OCI-LY1 (cell line): ENCODE results near the gene PLA2G6.

ENCODE experiments used
- EZH2 ChIP-seq: fragments of 200-600 bp; sonication (generic), shearing (Covaris generic); IDR thresholded peaks from 2 replicates; pipeline ENCODE4 v1.8.0; 2017; ENCODE audit warnings: borderline replicate concordance, mixed run types, mild to moderate bottlenecking, antibody characterized with exemption, low read length, moderate library complexity, mixed read lengths
- TF ChIP-seq, protein P1 (sequence below): fragments of 200-600 bp; sonication (generic), shearing (Covaris generic); IDR thresholded peaks from 2 replicates; pipeline ENCODE4 v1.5.1; 2017; ENCODE audit warnings: mild to moderate bottlenecking, antibody characterized with exemption, low read length, moderate library complexity, mixed read lengths

DNA sequence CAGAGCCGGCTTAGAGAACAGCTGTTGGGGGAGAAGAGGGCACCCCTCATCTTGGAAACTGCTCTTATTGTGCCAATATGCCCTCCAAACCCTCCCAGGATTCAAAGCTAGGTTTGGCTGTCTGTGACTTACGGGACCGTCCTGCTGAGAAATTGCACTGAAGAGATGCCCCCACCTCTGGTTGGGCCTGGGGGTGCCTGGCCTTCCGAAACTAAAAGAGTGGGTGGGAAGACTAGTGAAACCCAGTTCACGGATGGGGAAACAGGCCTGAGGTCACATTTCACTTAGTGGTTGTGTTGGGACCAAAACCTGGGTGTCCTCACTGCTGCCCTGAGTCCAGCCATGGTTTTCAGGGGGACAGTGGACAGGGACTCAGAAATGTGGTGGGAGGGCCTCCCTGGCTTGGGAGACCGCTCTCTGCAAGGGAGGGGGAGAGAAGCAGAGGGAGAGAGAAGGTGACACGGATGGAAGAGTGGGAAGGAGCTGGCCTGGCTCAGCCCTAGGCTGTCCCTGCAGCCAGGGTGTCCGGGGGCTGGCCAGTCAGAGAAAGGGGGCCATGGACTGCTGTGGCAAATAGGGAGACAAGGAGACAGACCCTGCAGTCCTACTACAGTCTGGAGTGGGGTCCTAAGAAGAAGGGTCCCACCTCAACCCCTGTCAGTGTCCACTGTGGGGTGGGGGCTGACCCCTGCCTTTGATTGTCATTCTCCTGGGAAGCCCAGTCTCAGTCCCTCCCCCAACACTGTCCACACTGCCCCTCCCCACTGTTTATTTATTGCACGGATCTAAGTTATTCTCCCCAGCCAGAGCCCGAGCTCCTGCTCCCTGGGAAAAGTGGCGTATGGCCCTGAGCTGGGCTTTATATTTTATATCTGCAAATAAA lies 33.8 kb upstream of the PLA2G6 start:
- no peak for TF ChIP-seq EZH2
- TF ChIP-seq, protein P1, sequence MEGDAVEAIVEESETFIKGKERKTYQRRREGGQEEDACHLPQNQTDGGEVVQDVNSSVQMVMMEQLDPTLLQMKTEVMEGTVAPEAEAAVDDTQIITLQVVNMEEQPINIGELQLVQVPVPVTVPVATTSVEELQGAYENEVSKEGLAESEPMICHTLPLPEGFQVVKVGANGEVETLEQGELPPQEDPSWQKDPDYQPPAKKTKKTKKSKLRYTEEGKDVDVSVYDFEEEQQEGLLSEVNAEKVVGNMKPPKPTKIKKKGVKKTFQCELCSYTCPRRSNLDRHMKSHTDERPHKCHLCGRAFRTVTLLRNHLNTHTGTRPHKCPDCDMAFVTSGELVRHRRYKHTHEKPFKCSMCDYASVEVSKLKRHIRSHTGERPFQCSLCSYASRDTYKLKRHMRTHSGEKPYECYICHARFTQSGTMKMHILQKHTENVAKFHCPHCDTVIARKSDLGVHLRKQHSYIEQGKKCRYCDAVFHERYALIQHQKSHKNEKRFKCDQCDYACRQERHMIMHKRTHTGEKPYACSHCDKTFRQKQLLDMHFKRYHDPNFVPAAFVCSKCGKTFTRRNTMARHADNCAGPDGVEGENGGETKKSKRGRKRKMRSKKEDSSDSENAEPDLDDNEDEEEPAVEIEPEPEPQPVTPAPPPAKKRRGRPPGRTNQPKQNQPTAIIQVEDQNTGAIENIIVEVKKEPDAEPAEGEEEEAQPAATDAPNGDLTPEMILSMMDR, result no peak
